OCI-LY1 (cell line): ENCODE measurements around the gene PAPPA.

Experiments
- H2AFZ ChIP-seq: fragments of 200-600 bp; sonication (generic), shearing (Covaris generic); 2 replicates; pipeline ENCODE4 v1.6.0; 2014; ENCODE audit warnings: antibody characterized with exemption, mild to moderate bottlenecking, low read length
- H3F3A ChIP-seq: fragments of 200-600 bp; sonication (generic), shearing (Covaris generic); 2 replicates; pipeline ENCODE4 v1.6.0; 2014; ENCODE audit warnings: mild to moderate bottlenecking, antibody characterized with exemption, low read length, moderate library complexity; ENCODE audit not compliant: insufficient read depth
- H3K27ac ChIP-seq: fragments of 200-600 bp; sonication (generic); 2 replicates; pipeline ENCODE4 v1.5.1; 2014; ENCODE audit warnings: low read length, mixed run types, mild to moderate bottlenecking, low read depth; ENCODE audit not compliant: poor library complexity, severe bottlenecking
- H3K27me3 ChIP-seq: fragments of 200-600 bp; sonication (generic); 2 replicates; pipeline ENCODE4 v1.6.0; 2014; ENCODE audit warnings: antibody characterized with exemption, mild to moderate bottlenecking, low read length, moderate library complexity; ENCODE audit not compliant: insufficient read depth
- H3K36me3 ChIP-seq: fragments of 200-600 bp; sonication (generic); 2 replicates; pipeline ENCODE4 v1.6.1; 2014; ENCODE audit warnings: mild to moderate bottlenecking, antibody characterized with exemption, low read length, moderate library complexity, mixed read lengths; ENCODE audit not compliant: insufficient read depth
- H3K4me1 ChIP-seq: fragments of 200-600 bp; sonication (generic); 2 replicates; pipeline ENCODE4 v1.5.1; 2014; ENCODE audit warnings: mild to moderate bottlenecking, low read length, moderate library complexity; ENCODE audit not compliant: insufficient read depth, severe bottlenecking
- H3K4me2 ChIP-seq: fragments of 200-600 bp; sonication (generic), shearing (Covaris generic); 2 replicates; pipeline ENCODE4 v1.6.1; 2014; ENCODE audit warnings: low read length
- H3K4me3 ChIP-seq: fragments of 200-600 bp; sonication (generic); 2 replicates; pipeline ENCODE4 v1.5.1; 2014; ENCODE audit warnings: low read length, low read depth, mild to moderate bottlenecking, mixed read lengths; ENCODE audit not compliant: poor library complexity, severe bottlenecking
- H3K79me2 ChIP-seq: fragments of 200-600 bp; shearing (Covaris generic); 2 replicates; pipeline ENCODE4 v1.6.1; 2016; ENCODE audit warnings: mixed run types, low read length, mixed read lengths; ENCODE audit not compliant: insufficient read depth
- H3K9ac ChIP-seq: fragments of 200-600 bp; sonication (generic), shearing (Covaris generic); 2 replicates; pipeline ENCODE4 v1.6.1; 2014; ENCODE audit warnings: mild to moderate bottlenecking, low read length, mixed read lengths
- H3K9me2 ChIP-seq: fragments of 200-600 bp; sonication (generic), shearing (Covaris generic); 2 replicates; pipeline ENCODE4 v1.6.1; 2014; ENCODE audit warnings: low read depth, mild to moderate bottlenecking, low read length, mixed read lengths
- H3K9me3 ChIP-seq: fragments of 200-600 bp; shearing (Covaris generic); 2 replicates; pipeline ENCODE4 v1.6.1; 2014; ENCODE audit warnings: low read length, mixed read lengths
- H4K20me1 ChIP-seq: fragments of 200-600 bp; sonication (generic), shearing (Covaris generic); 2 replicates; pipeline ENCODE4 v1.6.0; 2016; ENCODE audit warnings: mild to moderate bottlenecking, low read length; ENCODE audit not compliant: insufficient read depth
- EZH2 ChIP-seq: fragments of 200-600 bp; sonication (generic), shearing (Covaris generic); IDR thresholded peaks from 2 replicates; pipeline ENCODE4 v1.8.0; 2017; ENCODE audit warnings: borderline replicate concordance, mixed run types, mild to moderate bottlenecking, antibody characterized with exemption, low read length, moderate library complexity, mixed read lengths
- TF ChIP-seq, protein P1 (sequence below): fragments of 200-600 bp; sonication (generic), shearing (Covaris generic); IDR thresholded peaks from 2 replicates; pipeline ENCODE4 v1.5.1; 2017; ENCODE audit warnings: mild to moderate bottlenecking, antibody characterized with exemption, low read length, moderate library complexity, mixed read lengths

The PAPPA gene

DNA sequence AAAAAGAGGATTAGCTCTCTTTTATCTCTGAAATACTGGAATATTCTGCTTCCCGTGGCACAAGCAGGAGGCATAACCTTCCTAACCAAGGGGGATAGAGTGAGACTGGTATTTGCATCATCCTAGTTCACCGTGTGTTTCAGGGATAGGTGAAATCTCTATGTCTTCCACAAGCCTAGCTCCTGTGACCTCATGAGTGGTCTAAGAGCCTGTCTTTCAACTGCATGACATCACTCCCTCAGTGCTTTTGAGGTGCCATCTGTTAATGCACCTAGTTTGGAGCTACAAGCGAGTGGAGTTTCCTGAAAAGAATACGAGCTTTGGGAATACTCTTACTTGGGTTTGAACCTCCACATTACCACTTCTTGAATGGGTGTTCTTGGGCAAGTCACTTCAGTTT, 181.8 kb downstream of the PAPPA start:
- TF ChIP-seq, protein P1, sequence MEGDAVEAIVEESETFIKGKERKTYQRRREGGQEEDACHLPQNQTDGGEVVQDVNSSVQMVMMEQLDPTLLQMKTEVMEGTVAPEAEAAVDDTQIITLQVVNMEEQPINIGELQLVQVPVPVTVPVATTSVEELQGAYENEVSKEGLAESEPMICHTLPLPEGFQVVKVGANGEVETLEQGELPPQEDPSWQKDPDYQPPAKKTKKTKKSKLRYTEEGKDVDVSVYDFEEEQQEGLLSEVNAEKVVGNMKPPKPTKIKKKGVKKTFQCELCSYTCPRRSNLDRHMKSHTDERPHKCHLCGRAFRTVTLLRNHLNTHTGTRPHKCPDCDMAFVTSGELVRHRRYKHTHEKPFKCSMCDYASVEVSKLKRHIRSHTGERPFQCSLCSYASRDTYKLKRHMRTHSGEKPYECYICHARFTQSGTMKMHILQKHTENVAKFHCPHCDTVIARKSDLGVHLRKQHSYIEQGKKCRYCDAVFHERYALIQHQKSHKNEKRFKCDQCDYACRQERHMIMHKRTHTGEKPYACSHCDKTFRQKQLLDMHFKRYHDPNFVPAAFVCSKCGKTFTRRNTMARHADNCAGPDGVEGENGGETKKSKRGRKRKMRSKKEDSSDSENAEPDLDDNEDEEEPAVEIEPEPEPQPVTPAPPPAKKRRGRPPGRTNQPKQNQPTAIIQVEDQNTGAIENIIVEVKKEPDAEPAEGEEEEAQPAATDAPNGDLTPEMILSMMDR = no peak
- no peak for TF ChIP-seq EZH2
- no peaks in the 10 kb centered on the region for H3K4me1 ChIP-seq
- H3K9me2 ChIP-seq = no peaks in the 10 kb centered on the region
- H3K36me3 ChIP-seq = no peaks in the 10 kb centered on the region
- H3K9ac ChIP-seq = no peak overlapping the region
- H3K79me2 ChIP-seq = no peaks in the 10 kb centered on the region
- no peaks in the 10 kb centered on the region for H3K9me3 ChIP-seq
- no peak overlapping the region for H3K27ac ChIP-seq
- H4K20me1 ChIP-seq = no peaks in the 10 kb centered on the region
- no peaks in the 10 kb centered on the region for H3F3A ChIP-seq
- H3K4me2 ChIP-seq = no peak overlapping the region
- H2AFZ ChIP-seq = no peak overlapping the region
- peaks cover 4% of the 10 kb centered on the region; the same call in 1 of the 2 replicates for H3K27me3 ChIP-seq
- H3K4me3 ChIP-seq = no peak overlapping the region

DNA sequence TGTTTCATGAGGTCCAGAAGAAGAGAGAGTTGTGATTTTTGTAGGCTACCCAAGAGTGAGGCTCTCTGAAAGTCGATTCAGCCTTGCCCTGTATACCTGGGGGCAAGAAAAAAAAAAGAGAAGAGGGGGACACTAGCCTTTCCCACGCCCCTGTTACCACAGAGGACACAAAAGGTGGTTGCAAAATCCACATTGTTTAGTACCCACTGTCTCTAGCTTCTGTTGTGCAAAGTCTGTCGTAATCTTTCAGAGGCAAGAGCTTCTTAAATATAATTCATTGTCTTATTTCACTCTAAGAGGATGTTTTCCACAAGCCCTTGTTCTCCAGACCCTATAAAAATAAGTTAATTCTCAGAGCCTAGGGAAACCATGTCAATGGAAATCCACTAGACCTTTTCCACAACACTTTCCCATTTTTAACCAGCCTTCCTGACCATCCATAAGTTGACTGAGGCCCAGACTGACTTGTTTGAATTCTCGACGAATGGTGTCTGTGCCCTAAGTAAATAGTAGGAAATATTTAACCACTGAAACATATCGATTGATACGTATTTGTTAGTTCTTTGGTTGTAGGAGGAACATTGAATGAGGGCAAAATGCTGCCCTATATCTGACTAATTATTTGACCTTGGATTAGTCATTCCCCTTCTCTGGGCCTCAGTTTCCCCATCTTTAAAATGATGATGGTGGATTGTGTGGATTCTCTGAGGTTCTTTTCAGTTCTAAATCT, 182.7 kb downstream of the PAPPA start:
- Histone ChIP-seq H3K9me3 (no peaks in the 10 kb centered on the region), H3K9ac (no peak overlapping the region), H3K79me2 (no peaks in the 10 kb centered on the region), H3F3A (no peaks in the 10 kb centered on the region), H3K27ac (no peak overlapping the region), H3K4me3 (no peak overlapping the region), H3K9me2 (no peaks in the 10 kb centered on the region), H3K4me1 (no peaks in the 10 kb centered on the region), H4K20me1 (no peaks in the 10 kb centered on the region), H3K27me3 (peaks cover 4% of the 10 kb centered on the region; the same call in 1 of the 2 replicates), H3K36me3 (no peaks in the 10 kb centered on the region), H2AFZ (no peak overlapping the region), H3K4me2 (no peak overlapping the region)
- TF ChIP-seq EZH2 = no peak
- TF ChIP-seq, protein P1 = no peak

DNA sequence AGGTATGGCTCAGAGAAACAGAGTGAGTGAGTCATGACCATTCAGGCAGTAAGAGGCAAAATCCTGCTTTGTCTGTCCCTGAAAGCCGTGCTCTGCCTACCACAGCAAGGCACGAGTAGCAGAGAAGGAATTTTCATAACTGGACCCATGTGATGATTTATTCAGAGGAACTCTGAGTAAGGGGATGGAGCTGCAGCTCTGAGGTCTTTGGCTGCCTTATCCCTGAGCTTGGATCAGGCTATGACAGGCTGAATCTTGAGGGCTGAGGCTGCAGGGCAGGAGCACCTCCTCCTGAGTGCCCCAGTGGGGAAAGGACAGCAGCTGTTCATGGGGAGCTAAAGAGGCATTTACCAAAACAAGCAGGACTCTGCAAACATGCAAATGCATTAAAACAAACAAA, 183.4 kb downstream of the PAPPA start:
- Histone ChIP-seq H3K79me2 (no peaks in the 10 kb centered on the region), H3K27ac (no peak overlapping the region), H2AFZ (no peak overlapping the region), H3K27me3 (peaks cover 4% of the 10 kb centered on the region; the same call in 1 of the 2 replicates), H3K9ac (no peak overlapping the region), H3K9me2 (no peaks in the 10 kb centered on the region), H4K20me1 (no peaks in the 10 kb centered on the region), H3K36me3 (no peaks in the 10 kb centered on the region), H3K4me2 (no peak overlapping the region), H3F3A (no peaks in the 10 kb centered on the region), H3K4me1 (no peaks in the 10 kb centered on the region), H3K4me3 (no peak overlapping the region), H3K9me3 (no peaks in the 10 kb centered on the region)
- TF ChIP-seq EZH2 = no peak
- TF ChIP-seq, protein P1 = no peak
